GM12878 (cell line): Measurements from ENCODE around the gene CDKL1. TPM values are rescaled to one million over a fixed set of nuclear protein-coding genes. Genes with fewer than 3 reads are reported as not detected.

Source experiments
- ATAC-seq: fragments of 200-7000 bp; cut with Tn5 transposase; 3 replicates; pipeline ENCODE4 v1.9.1; 2020; ENCODE audit warnings: mild to moderate bottlenecking, moderate library complexity
- BruUV-seq: library from RNA; stranded (reverse); fragments of 400-500 nt; replicated peaks from 2 replicates; lab custom pipeline; 2021; lab: Mats Ljungman, UMichigan
- CTCF ChIA-PET: fragments of 300-600 bp; sonication (Branson Sonifier 250); formaldehyde crosslinking; extraction: SDS; loops from one replicate; lab custom pipeline; 2021; ENCODE audit warnings: inconsistent platforms; lab: Yijun Ruan, JAX
- POLR2A ChIA-PET: fragments of 350-600 bp; formaldehyde crosslinking; extraction: SDS; loops from one replicate; lab custom pipeline; 2021; ENCODE audit warnings: inconsistent platforms; lab: Charles Lee
- RAD21 ChIA-PET: fragments of 300-600 bp; sonication (Branson Sonifier 250); formaldehyde crosslinking; loops from one replicate; lab custom pipeline; 2023; ENCODE audit warnings: antibody characterized with exemption; ENCODE audit not compliant: unreplicated experiment; lab: Charles Lee
- SMC1A ChIA-PET: fragments of 300-600 bp; sonication (Branson Sonifier 250); formaldehyde crosslinking; loops from one replicate; lab custom pipeline; 2023; ENCODE audit not compliant: unreplicated experiment, uncharacterized antibody; lab: Charles Lee
- DNase-seq: peaks from one replicate; pipeline ENCODE4 v3.0.0-alpha.2; 2011; ENCODE audit warnings: low read depth, low spot score
- FAIRE-seq: peaks from 3 replicates; lab custom pipeline; 2011; peaks lifted over from hg19 to GRCh38; lab: Jason Lieb, UNC
- H2AFZ ChIP-seq: 2 replicates; pipeline ENCODE4 v1.6.0; 2011; ENCODE audit warnings: low read depth, low read length, control low read depth; ENCODE audit not compliant: control insufficient read depth
- H3K27ac ChIP-seq: 2 replicates; pipeline ENCODE4 v1.5.1; 2011; ENCODE audit warnings: control low read depth; ENCODE audit not compliant: control insufficient read depth, insufficient read depth
- H3K27me3 ChIP-seq, 2 experiments: replicated peaks in 1 of 2; 2 replicates each; pipeline versions ENCODE4 v1.6.0 to v1.6.1; 2011; ENCODE audit warnings: low read length in 1 of 2; ENCODE audit not compliant: control insufficient read depth in 2 of 2, insufficient read depth in 2 of 2
- H3K36me3 ChIP-seq, 2 experiments: 2 replicates each; pipeline ENCODE4 v1.5.1; 2011; ENCODE audit warnings: low read length in 1 of 2; ENCODE audit not compliant: control insufficient read depth in 2 of 2, insufficient read depth in 2 of 2
- H3K4me1 ChIP-seq: 2 replicates; pipeline ENCODE4 v1.6.1; 2011; ENCODE audit warnings: mild to moderate bottlenecking, low read length, moderate library complexity, mixed read lengths; ENCODE audit not compliant: control insufficient read depth, insufficient read depth
- H3K4me2 ChIP-seq: 2 replicates; pipeline ENCODE4 v1.6.0; 2011; ENCODE audit warnings: control low read depth; ENCODE audit not compliant: control insufficient read depth, insufficient read depth
- H3K4me3 ChIP-seq: fragments of 200-600 bp; sonication (generic); 2 replicates; pipeline ENCODE4 v1.5.1; 2016
- H3K79me2 ChIP-seq: 2 replicates; pipeline ENCODE4 v1.6.0; 2011; ENCODE audit warnings: low read length; ENCODE audit not compliant: control insufficient read depth, insufficient read depth
- H3K9ac ChIP-seq: 2 replicates; pipeline ENCODE4 v1.8.0; 2011; ENCODE audit warnings: low read length, control low read depth, mixed read lengths; ENCODE audit not compliant: control insufficient read depth, insufficient read depth
- H3K9me3 ChIP-seq: replicated peaks from 3 replicates; pipeline ENCODE4 v1.5.1; 2011; ENCODE audit warnings: mild to moderate bottlenecking, low read length; ENCODE audit not compliant: control insufficient read depth, insufficient read depth
- H4K20me1 ChIP-seq: 2 replicates; pipeline ENCODE4 v1.6.0; 2011; ENCODE audit not compliant: control insufficient read depth, insufficient read depth
- BMI1 ChIP-seq: fragments of 450-650 bp; IDR thresholded peaks from 2 replicates; pipeline ENCODE4 v1.6.1; 2016; ENCODE audit warnings: mild to moderate bottlenecking, moderate library complexity, borderline replicate concordance
- MTA3 ChIP-seq: IDR thresholded peaks from 2 replicates; pipeline ENCODE4 v1.6.1; 2012; ENCODE audit warnings: low read length, inconsistent platforms, borderline replicate concordance
- WGBS: methylation state at CpG from one replicate; pipeline ENCODE4 v1.1.6; 2016; ENCODE audit warnings: low lambda C conversion rate; ENCODE audit not compliant: insufficient replicate concordance, insufficient coverage; ENCODE audit errors: missing lambda C conversion rate; 5-methylcytosine and 5-hydroxymethylcytosine counted together
- in situ Hi-C: fragments of 300-500 bp; cut with MboI; formaldehyde crosslinking; loops from 9 replicates; pipeline ENCODE4 v1.14.3; 2018; ENCODE audit warnings: mixed read lengths
- intact Hi-C: fragments of 100-400 bp; cut with micrococcal nuclease; formaldehyde crosslinking; loops from one replicate; pipeline ENCODE4 v1.14.2; 2022; ENCODE audit not compliant: unreplicated experiment
- polyA plus RNA-seq, 11 experiments: library from polyadenylated mRNA; depleted of rRNA in 4 of 11; unstranded in 6 of 11; stranded (reverse) in 5 of 11; fragments of >200 nt; fragmentation: Nextera tagmentation in 4 of 11; fragmentation: Illumina TruSeq in 1 of 11; extraction: Ambion mirVana in 4 of 11; extraction: Trizol in 1 of 11; gene quantifications; 1 replicate in 1 of 11; 2 replicates in 10 of 11; pipeline versions ENCODE4 v1.2.1 to v1.2.3, GENCODE V29; 2011 to 2016; ENCODE audit warnings: inconsistent platforms in 2 of 11, missing spikeins in 2 of 11, low read depth in 1 of 11
- total RNA-seq, 4 experiments: library from RNA; depleted of rRNA in 3 of 4; stranded (reverse); fragments of >200 nt in 3 of 4; fragmentation: Illumina TruSeq in 1 of 4; extraction: Trizol in 1 of 4; gene quantifications; 2 replicates each; pipeline versions ENCODE4 v1.2.1 to v1.2.3, GENCODE V29; 2013 to 2021
- TF ChIP-seq, protein P1 (sequence below): fragments of 150-350 bp; IDR thresholded peaks from 2 replicates; pipeline ENCODE4 v1.6.1; 2016; ENCODE audit warnings: low read depth, low read length
- TF ChIP-seq, protein P2 (sequence below): fragments of 450-650 bp; IDR thresholded peaks from 2 replicates; pipeline ENCODE4 v1.6.1; 2017; ENCODE audit warnings: mild to moderate bottlenecking, moderate library complexity
- TF ChIP-seq, protein P3 (sequence below): IDR thresholded peaks from 2 replicates; pipeline ENCODE4 v1.6.1; 2012; ENCODE audit warnings: low read length, inconsistent platforms

CDKL1 gene
- total and polyA plus RNA-seq, 10 of the 15 experiments (the other 5 are each of a cell fraction or from before 2014, with no cell fraction given), result 9.0 to 19.0 (median 11.1) TPM

DNA sequence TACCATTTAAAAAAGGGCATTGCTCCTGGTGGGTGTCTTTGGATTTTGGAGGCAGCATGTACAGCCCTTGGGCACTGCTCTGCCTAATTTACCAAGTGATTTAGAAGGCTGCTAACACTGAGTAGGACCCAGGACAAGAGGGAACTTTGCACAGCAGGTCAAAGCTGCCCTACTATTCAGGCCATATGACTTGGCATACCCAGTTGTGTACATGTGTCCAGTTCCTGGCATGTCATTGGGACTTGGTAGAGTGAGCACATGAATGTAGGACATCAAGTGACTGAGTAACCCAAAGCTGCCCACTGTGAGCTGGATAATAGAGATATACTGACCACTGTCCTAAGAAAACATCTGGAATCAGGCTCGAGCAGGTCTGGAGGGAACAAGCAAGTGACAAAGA, 15.7 kb downstream of the CDKL1 start:
- Histone ChIP-seq H3K36me3 (no peaks in the 10 kb centered on the region), H4K20me1 (no peaks in the 10 kb centered on the region), H3K27me3 (no peaks in the 10 kb centered on the region), H3K9ac (no peak overlapping the region), H2AFZ (no peak overlapping the region), H3K4me2 (no peak overlapping the region), H3K4me1 (no peaks in the 10 kb centered on the region), H3K4me3 (no peak overlapping the region), H3K79me2 (no peaks in the 10 kb centered on the region), H3K27ac (no peak overlapping the region), H3K9me3 (no peaks in the 10 kb centered on the region)
- ATAC-seq (no peak), FAIRE-seq (no peak), DNase-seq (no peak)
- WGBS, result 53% methylated on average over 1 of the region's 1 CpG
- in situ Hi-C loops, result no loop called here
- POLR2A ChIA-PET, result no interaction called here
- intact Hi-C loops, result no loop called here
- SMC1A ChIA-PET, result interaction anchor here (0.9 to 1.7 kb wide), 3 partner anchors 12 to 16 kb away, joined by 3 read pairs; no protein-coding TSS in a partner anchor
- CTCF ChIA-PET, result interaction anchor here (1.3 to 1.4 kb wide), 2 partner anchors 16 to 19 kb away, joined by 3 to 4 read pairs; no protein-coding TSS in a partner anchor
- RAD21 ChIA-PET, result no interaction called here
- TF ChIP-seq BMI1, result no peak
- TF ChIP-seq, protein P1, sequence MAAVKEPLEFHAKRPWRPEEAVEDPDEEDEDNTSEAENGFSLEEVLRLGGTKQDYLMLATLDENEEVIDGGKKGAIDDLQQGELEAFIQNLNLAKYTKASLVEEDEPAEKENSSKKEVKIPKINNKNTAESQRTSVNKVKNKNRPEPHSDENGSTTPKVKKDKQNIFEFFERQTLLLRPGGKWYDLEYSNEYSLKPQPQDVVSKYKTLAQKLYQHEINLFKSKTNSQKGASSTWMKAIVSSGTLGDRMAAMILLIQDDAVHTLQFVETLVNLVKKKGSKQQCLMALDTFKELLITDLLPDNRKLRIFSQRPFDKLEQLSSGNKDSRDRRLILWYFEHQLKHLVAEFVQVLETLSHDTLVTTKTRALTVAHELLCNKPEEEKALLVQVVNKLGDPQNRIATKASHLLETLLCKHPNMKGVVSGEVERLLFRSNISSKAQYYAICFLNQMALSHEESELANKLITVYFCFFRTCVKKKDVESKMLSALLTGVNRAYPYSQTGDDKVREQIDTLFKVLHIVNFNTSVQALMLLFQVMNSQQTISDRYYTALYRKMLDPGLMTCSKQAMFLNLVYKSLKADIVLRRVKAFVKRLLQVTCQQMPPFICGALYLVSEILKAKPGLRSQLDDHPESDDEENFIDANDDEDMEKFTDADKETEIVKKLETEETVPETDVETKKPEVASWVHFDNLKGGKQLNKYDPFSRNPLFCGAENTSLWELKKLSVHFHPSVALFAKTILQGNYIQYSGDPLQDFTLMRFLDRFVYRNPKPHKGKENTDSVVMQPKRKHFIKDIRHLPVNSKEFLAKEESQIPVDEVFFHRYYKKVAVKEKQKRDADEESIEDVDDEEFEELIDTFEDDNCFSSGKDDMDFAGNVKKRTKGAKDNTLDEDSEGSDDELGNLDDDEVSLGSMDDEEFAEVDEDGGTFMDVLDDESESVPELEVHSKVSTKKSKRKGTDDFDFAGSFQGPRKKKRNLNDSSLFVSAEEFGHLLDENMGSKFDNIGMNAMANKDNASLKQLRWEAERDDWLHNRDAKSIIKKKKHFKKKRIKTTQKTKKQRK, result no peak
- BruUV-seq, result no TSS peak

DNA sequence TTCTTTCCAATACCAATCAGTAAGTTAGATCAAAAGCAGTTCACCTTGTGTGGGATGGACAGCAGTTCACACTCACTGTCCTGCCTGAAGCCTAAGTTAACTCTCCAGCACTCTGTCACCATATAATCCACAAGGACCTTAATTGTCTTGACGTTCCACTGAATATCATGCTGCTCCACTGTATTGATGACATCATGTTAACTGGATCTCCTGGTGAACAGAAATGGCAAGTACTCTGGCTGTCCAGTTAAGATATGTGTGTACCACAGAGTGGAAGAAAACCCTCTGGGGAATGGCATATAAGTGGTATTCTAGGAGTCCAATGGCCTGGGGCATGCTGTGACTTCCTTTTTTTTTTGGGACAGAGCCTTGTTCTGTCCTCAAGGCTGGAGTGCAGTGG, 16.2 kb downstream of the CDKL1 start:
- Histone ChIP-seq H3K9ac (no peak overlapping the region), H3K9me3 (no peaks in the 10 kb centered on the region), H3K4me1 (no peaks in the 10 kb centered on the region), H3K4me2 (no peak overlapping the region), H4K20me1 (no peaks in the 10 kb centered on the region), H3K27me3 (no peaks in the 10 kb centered on the region), H3K4me3 (no peak overlapping the region), H3K79me2 (no peaks in the 10 kb centered on the region), H3K27ac (no peak overlapping the region), H3K36me3 (no peaks in the 10 kb centered on the region), H2AFZ (no peak overlapping the region)
- SMC1A ChIA-PET, result interaction anchor here (1.5 to 1.8 kb wide), 3 partner anchors 13 to 16 kb away, joined by 3 to 4 read pairs (median 3); no protein-coding TSS in a partner anchor
- 91% methylated on average over 1 of the region's 1 CpG for WGBS
- no peak for FAIRE-seq
- in situ Hi-C loops (no loop called here), intact Hi-C loops (no loop called here)
- CTCF ChIA-PET, result interaction anchor here (1.3 to 1.4 kb wide), 2 partner anchors 15 to 20 kb away, joined by 3 to 4 read pairs; no protein-coding TSS in a partner anchor
- POLR2A ChIA-PET, result no interaction called here
- no TSS peak for BruUV-seq
- ATAC-seq, result no peak
- RAD21 ChIA-PET, result no interaction called here
- no peak for DNase-seq
- TF ChIP-seq, protein P2, sequence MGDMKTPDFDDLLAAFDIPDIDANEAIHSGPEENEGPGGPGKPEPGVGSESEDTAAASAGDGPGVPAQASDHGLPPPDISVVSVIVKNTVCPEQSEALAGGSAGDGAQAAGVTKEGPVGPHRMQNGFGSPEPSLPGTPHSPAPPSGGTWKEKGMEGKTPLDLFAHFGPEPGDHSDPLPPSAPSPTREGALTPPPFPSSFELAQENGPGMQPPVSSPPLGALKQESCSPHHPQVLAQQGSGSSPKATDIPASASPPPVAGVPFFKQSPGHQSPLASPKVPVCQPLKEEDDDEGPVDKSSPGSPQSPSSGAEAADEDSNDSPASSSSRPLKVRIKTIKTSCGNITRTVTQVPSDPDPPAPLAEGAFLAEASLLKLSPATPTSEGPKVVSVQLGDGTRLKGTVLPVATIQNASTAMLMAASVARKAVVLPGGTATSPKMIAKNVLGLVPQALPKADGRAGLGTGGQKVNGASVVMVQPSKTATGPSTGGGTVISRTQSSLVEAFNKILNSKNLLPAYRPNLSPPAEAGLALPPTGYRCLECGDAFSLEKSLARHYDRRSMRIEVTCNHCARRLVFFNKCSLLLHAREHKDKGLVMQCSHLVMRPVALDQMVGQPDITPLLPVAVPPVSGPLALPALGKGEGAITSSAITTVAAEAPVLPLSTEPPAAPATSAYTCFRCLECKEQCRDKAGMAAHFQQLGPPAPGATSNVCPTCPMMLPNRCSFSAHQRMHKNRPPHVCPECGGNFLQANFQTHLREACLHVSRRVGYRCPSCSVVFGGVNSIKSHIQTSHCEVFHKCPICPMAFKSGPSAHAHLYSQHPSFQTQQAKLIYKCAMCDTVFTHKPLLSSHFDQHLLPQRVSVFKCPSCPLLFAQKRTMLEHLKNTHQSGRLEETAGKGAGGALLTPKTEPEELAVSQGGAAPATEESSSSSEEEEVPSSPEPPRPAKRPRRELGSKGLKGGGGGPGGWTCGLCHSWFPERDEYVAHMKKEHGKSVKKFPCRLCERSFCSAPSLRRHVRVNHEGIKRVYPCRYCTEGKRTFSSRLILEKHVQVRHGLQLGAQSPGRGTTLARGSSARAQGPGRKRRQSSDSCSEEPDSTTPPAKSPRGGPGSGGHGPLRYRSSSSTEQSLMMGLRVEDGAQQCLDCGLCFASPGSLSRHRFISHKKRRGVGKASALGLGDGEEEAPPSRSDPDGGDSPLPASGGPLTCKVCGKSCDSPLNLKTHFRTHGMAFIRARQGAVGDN, result no peak
- no peak for TF ChIP-seq MTA3
- TF ChIP-seq, protein P3, sequence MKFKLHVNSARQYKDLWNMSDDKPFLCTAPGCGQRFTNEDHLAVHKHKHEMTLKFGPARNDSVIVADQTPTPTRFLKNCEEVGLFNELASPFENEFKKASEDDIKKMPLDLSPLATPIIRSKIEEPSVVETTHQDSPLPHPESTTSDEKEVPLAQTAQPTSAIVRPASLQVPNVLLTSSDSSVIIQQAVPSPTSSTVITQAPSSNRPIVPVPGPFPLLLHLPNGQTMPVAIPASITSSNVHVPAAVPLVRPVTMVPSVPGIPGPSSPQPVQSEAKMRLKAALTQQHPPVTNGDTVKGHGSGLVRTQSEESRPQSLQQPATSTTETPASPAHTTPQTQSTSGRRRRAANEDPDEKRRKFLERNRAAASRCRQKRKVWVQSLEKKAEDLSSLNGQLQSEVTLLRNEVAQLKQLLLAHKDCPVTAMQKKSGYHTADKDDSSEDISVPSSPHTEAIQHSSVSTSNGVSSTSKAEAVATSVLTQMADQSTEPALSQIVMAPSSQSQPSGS, result no peak
